ENCODE results near the gene MAGEL2.
"Not testable (repeated sequence)": the region's sequence is repeated elsewhere in the genome, so short reads cannot be mapped to it uniquely, and the experiment has no call there.

MAGEL2 gene

GRCh38 chr15:23616536-23616935 is 31.1 kb downstream of the MAGEL2 start:
- DNase-seq, result no peak

DNA sequence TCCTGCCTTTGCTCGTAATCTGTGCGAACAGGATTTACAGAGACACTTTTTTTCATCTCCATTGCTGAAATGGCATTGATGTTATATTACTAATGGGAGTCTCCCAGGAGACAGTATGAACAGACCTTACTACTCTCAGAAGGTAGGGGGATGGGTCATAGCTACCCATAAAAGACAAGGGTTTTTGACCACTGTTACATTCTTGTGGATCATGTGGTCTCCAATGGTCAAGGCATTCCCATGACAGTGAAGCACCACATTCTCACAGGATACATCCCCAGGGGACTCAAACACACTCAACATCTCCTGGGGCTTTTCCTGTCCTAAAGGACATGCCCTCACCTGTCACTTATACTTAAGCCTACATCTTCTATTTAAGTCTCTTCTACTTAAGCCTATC is 41.4 kb downstream of the MAGEL2 start:
- DNase-seq, result no peak

GRCh38 chr15:23602124-23602523 is 45.5 kb downstream of the MAGEL2 start:
- DNase-seq, result no peak

DNA sequence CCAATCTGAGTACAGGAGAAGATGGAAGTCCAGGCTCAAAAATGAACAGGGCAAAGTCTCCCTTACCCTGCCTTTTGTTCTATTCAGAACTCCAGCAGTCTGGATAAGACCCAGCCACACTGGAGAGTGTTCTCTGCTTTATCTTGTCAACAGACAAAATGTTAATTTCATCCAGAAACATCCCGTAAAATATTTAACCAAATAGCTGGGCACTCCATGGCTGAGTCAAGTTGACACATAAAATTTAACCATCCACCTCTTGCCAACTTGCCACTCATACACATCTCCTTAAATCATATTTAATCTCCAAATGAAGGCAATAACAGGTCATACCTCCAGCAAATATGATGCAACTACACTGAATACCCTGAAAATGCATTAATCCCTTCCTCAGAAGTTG is 48.6 kb downstream of the MAGEL2 start:
- no peak for DNase-seq

GRCh38 chr15:23597278-23597677 is 50.4 kb downstream of the MAGEL2 start:
- not testable (repeated sequence) for DNase-seq

DNA sequence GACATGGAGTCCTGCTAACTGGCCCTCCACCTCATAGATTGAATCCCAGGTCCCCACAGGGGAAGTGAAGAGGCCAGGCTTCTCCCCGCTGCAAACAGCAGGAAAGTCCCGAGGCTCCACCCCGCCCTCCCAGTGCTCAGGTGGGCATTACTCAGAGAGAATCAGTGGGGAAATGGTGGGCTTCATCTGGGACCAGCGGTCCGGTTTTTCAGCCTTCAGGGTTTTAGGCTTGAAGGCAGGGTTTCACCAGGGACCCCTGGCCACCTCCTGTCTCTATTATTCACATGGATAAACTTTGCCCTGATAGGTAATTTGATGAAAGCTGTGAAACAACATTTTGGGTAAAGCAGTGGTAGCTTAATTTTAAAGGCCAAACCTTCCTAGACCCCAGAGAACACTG is 50.9 kb downstream of the MAGEL2 start:
- no peak for DNase-seq

DNA sequence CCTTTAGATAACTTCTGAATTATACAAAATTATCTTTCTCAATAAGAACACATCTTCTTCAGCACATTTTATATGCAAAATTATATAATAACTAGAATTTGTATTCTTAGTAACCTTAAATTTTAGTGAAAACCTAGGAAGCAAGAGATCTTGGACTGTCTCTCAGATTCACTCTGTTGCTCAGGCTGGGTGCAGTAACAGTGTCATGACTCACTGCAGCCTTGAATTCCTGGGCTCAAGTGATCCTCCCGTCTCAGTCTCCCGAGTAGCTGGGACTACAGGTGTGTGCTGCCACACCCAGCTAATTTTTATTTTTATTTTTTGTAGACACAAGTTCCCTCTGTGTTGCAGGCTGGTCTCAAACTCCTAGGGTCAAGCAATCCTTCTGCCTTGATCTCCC is 52.3 kb downstream of the MAGEL2 start:
- DNase-seq, result no peak

DNA sequence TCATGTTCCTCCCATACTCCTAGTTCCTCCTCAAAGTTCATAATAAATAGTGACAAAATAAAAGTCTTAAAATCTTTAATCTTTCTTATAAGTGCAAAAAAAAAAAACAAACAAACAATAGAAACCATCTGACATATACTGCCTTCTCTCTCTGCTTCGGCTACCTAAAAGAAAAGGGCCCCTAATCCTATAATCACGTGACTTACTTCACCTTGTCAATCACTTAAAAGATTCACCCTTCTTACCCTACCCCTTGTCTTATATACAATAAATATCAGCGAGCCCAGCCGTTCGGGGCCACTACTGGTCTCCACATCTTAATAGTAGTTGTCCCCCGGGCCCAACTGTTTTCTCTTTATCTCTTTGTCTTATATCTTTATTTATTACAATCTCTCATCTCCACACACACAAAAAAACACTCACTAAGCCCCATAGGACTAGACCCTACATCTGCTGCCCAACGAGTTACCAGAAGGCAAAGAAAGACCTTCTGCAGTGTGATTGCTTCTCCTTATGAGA is 53.4 kb downstream of the MAGEL2 start:
- DNase-seq, result no peak
